Measurements from ENCODE around the gene HOXD10. TPM values are rescaled to one million over a fixed set of nuclear protein-coding genes. Genes with fewer than 3 reads are reported as not detected.

The HOXD10 gene
- total and polyA plus RNA-seq, 4 donors = 0.05 to 0.54 TPM; not detected in 2

- peak in 1 of 3 donors; percentile 6 for DNase-seq
- Histone ChIP-seq H3K36me3 (ENCODE audit: control insufficient read depth in 4 of 4, insufficient read depth in 4 of 4, low read length in 4 of 4) (no peaks in the 10 kb centered on the region), H3K9me3 (ENCODE audit: control insufficient read depth in 4 of 4, insufficient read depth in 3 of 4, low read length in 3 of 4) (peaks cover 0 to 19% (median 0%) of the 10 kb centered on the region in 4 donors), H3K9ac (ENCODE audit: insufficient read depth in 1 of 2, low read length in 2 of 2) (no peak within 1 kb of the TSS), H3K4me1 (ENCODE audit: control insufficient read depth in 5 of 5, insufficient read depth in 5 of 5, low read length in 5 of 5) (peaks cover 0 to 24% (median 9%) of the 10 kb centered on the region in 5 donors), H3K4me3 (no peak within 1 kb of the TSS), H3K27ac (ENCODE audit: low read depth in 1 of 2, low read length in 1 of 2) (no peak within 1 kb of the TSS), H3K27me3 (ENCODE audit: control insufficient read depth in 3 of 3, insufficient read depth in 3 of 3, low read length in 2 of 3) (peaks cover 31 to 96% (median 94%) of the 10 kb centered on the region in 3 donors)
- ATAC-seq (ENCODE audit: insufficient read depth, low FRiP score) = no peak
- TF ChIP-seq CTCF (IDR thresholded peaks at IDR 0.05; ENCODE audit: control extremely low read depth, extremely low read depth) = no peak
- 3 to 7% methylated on average over 48 of the region's 48 CpGs for WGBS, 2 donors
These were observed 40.4 kb downstream of the HOXD10 start, which contains the start of gene HOXD3 for GRCh38 chr2:176156807-176157498. TSS of gene HOXD3 (plus strand) at chr2:176157307. CDS start at chr2:176169115, 11,808 bp downstream.

GRCh38 chr2:176157499-176158185, 41.1 kb downstream of the HOXD10 start:
- no peak overlapping the region for H3K9ac ChIP-seq (ENCODE audit: insufficient read depth in 1 of 2, low read length in 2 of 2)
- H3K4me1 ChIP-seq (ENCODE audit: control insufficient read depth in 5 of 5, insufficient read depth in 5 of 5, low read length in 5 of 5) = peaks cover 0 to 28% (median 9%) of the 10 kb centered on the region in 5 donors
- H3K4me3 ChIP-seq = no peak overlapping the region
- H3K36me3 ChIP-seq (ENCODE audit: control insufficient read depth in 4 of 4, insufficient read depth in 4 of 4, low read length in 4 of 4) = no peaks in the 10 kb centered on the region
- H3K27me3 ChIP-seq (ENCODE audit: control insufficient read depth in 3 of 3, insufficient read depth in 3 of 3, low read length in 2 of 3) = peaks cover 24 to 96% (median 96%) of the 10 kb centered on the region in 3 donors
- no peak for TF ChIP-seq CTCF (IDR thresholded peaks at IDR 0.05; ENCODE audit: control extremely low read depth, extremely low read depth)
- H3K9me3 ChIP-seq (ENCODE audit: control insufficient read depth in 4 of 4, insufficient read depth in 3 of 4, low read length in 3 of 4) = peaks cover 0 to 19% (median 0%) of the 10 kb centered on the region in 4 donors
- DNase-seq = peak in 1 of 3 donors; percentile 25
- no peak for ATAC-seq (ENCODE audit: insufficient read depth, low FRiP score)
- WGBS, 2 donors = 5 to 10% methylated on average over 42 to 43 of the region's 43 CpGs
- no peak overlapping the region for H3K27ac ChIP-seq (ENCODE audit: low read depth in 1 of 2, low read length in 1 of 2)

GRCh38 chr2:176158186-176158591, 41.6 kb downstream of the HOXD10 start:
- TF ChIP-seq CTCF (IDR thresholded peaks at IDR 0.05; ENCODE audit: control extremely low read depth, extremely low read depth) = no peak
- Histone ChIP-seq H3K9ac (ENCODE audit: insufficient read depth in 1 of 2, low read length in 2 of 2) (no peak overlapping the region), H3K27me3 (ENCODE audit: control insufficient read depth in 3 of 3, insufficient read depth in 3 of 3, low read length in 2 of 3) (peaks cover 23 to 96% (median 95%) of the 10 kb centered on the region in 3 donors), H3K9me3 (ENCODE audit: control insufficient read depth in 4 of 4, insufficient read depth in 3 of 4, low read length in 3 of 4) (peaks cover 0 to 20% (median 0%) of the 10 kb centered on the region in 4 donors), H3K4me3 (no peak overlapping the region), H3K4me1 (ENCODE audit: control insufficient read depth in 5 of 5, insufficient read depth in 5 of 5, low read length in 5 of 5) (peaks cover 0 to 28% (median 9%) of the 10 kb centered on the region in 5 donors), H3K36me3 (ENCODE audit: control insufficient read depth in 4 of 4, insufficient read depth in 4 of 4, low read length in 4 of 4) (no peaks in the 10 kb centered on the region), H3K27ac (ENCODE audit: low read depth in 1 of 2, low read length in 1 of 2) (no peak overlapping the region)
- DNase-seq (peak in 2 of 3 donors; percentile 25 to 44), ATAC-seq (ENCODE audit: insufficient read depth, low FRiP score) (no peak)
- whole genome bisulfite sequencing, 2 donors = 8 to 9% methylated on average over 22 of the region's 22 CpGs
